Retinal pigment epithelial cell (primary cell): ENCODE data around the gene B3GNT3.
A peak's percentile ranks its signal among the peaks of the same experiment; 100 is the strongest.

ENCODE experiments used
- DNase-seq: peaks from one replicate; pipeline ENCODE4 v3.0.0-alpha.2; 2010; ENCODE audit warnings: low read depth
- H3K4me3 ChIP-seq: 2 replicates; pipeline ENCODE4 v1.5.1; 2011; ENCODE audit warnings: mild to moderate bottlenecking, low read length, control low read depth, moderate library complexity
- CTCF ChIP-seq: conservative IDR thresholded peaks from 2 replicates; pipeline ENCODE4 v1.5.1; 2011; ENCODE audit warnings: low read depth, low read length, control low read depth, inconsistent platforms

Gene B3GNT3

DNA sequence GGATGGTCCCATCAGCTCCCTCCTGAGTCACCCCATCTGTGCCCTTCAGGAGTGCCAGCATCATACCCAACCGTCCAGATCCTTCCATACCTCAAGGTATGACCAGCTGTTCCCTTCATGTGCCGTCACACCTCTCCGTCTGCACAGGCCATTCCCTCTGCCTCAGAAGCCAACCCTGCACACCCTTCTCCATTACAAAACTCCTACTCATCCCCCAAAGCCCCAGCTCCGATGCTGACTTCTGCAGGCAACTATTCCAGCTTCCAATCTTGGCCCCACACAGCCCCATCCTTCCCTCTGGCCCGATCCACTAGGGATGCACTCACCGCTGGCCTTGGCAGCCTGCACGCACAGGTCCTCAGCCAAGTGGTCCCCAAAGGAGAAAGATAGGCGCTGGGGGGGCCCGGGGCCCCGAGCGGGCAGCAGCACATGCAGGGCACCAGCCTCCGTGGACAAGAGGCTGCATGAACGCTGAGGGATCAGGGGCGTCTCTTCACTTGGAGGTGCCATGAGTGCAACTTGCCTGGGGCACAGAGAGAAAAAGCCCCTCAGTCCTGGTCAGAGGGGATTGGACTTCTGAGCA lies 49.1 kb downstream of the B3GNT3 start:
- H3K4me3 ChIP-seq, result no peak overlapping the region
- no peak for TF ChIP-seq CTCF
- DNase-seq, result no peak

- no peak overlapping the region for H3K4me3 ChIP-seq
- DNase-seq, result no peak
- TF ChIP-seq CTCF, result no peak
Measured at GRCh38 chr19:17846146-17846545, 51.2 kb downstream of the B3GNT3 start.

- peak within 1 kb of the TSS; percentile 23 for H3K4me3 ChIP-seq
- no peak for TF ChIP-seq CTCF
- no peak for DNase-seq
Measured at GRCh38 chr19:17847538-17848366, 52.8 kb downstream of the B3GNT3 start, which contains the start of gene JAK3. TSS of gene JAK3 (minus strand) at chr19:17847982. CDS start at chr19:17844417, 3,565 bp downstream.

- no peak for DNase-seq
- TF ChIP-seq CTCF, result no peak
- no peak overlapping the region for H3K4me3 ChIP-seq
Measured at GRCh38 chr19:17848595-17849292, 53.8 kb downstream of the B3GNT3 start.

GRCh38 chr19:17854061-17854460 lies 59.1 kb downstream of the B3GNT3 start:
- no peak for DNase-seq
- H3K4me3 ChIP-seq, result no peak overlapping the region
- TF ChIP-seq CTCF, result no peak

DNA sequence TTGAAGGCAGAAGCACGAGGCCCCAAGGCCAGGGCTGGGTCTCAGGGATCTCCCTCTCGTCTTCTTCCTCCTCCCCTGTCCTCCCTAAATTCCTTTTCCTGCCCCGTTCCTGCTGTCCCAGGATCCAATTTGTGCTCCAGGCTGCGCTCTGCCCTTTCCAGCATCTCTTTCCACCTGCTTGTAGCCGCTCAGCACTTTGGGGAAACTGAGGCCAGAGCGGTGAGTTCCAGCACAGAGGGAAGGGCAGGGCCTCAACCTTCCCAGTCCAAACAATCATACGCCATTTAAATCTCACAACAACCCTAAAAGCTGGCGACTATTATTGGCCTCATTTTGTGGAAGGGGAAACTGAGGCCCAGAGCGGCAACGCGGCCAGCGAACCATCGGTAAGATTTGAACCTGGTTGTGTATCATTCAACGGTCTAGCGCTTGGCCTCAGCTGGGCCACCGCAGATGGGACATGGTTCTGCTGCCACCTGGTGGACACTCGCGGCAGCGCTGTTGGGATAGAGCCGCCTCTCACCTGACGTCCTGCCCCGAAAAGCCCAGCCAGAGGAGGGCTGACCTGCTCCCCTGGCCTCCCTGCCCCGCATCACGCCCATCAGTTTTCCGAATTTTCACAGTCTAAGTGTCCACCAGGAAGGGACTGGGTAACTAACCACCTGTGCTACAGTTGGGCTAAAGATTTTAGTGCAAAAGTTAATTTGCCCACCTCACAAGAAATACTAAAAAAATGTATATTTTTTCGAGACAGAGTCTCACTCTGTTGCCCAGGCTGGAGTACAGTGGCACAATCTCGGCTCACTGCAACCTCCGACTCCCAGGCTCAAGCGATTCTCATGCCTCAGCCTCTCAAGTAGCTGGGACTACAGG lies 60.6 kb downstream of the B3GNT3 start:
- no peak overlapping the region for H3K4me3 ChIP-seq
- peak; percentile 92 for TF ChIP-seq CTCF
- DNase-seq, result no peak
